CD14-positive monocyte (primary cell): ENCODE measurements around the gene TNFRSF13B. TPM values are rescaled to one million over a fixed set of nuclear protein-coding genes. Genes with fewer than 3 reads are reported as not detected.

Experiments
- DNase-seq, 3 donors: peaks; one replicate each; pipeline ENCODE4 v3.0.0-alpha.2; 2011 to 2022
- H2AFZ ChIP-seq: 2 replicates; pipeline ENCODE4 v1.6.0; 2012; ENCODE audit warnings: mild to moderate bottlenecking, low read depth, low read length, inconsistent platforms; ENCODE audit not compliant: insufficient read depth, poor library complexity, severe bottlenecking
- H3K27ac ChIP-seq, 2 donors: 1 replicate in 1 of 2; 2 replicates in 1 of 2; pipeline ENCODE4 v1.5.1; 2012 to 2013; ENCODE audit warnings: low read length in 2 of 2, control low read depth in 1 of 2, inconsistent platforms in 1 of 2, low read depth in 1 of 2, mild to moderate bottlenecking in 1 of 2
- H3K27me3 ChIP-seq, 2 donors: one replicate each; pipeline versions ENCODE4 v1.6.0 to v1.6.1; 2011 to 2013; ENCODE audit warnings: low read length in 2 of 2; ENCODE audit not compliant: control insufficient read depth in 2 of 2, insufficient read depth in 2 of 2
- H3K36me3 ChIP-seq, 2 donors: replicated peaks in 1 of 2; 1 replicate in 1 of 2; 2 replicates in 1 of 2; pipeline versions ENCODE4 v1.5.1 to v1.6.1; 2012 to 2013; ENCODE audit warnings: low read length in 2 of 2, control low read depth in 1 of 2, inconsistent platforms in 1 of 2, mild to moderate bottlenecking in 1 of 2; ENCODE audit not compliant: insufficient read depth in 2 of 2, control insufficient read depth in 1 of 2
- H3K4me1 ChIP-seq, 2 donors: 1 replicate in 1 of 2; 2 replicates in 1 of 2; pipeline versions ENCODE4 v1.5.1 to v1.6.1; 2012 to 2013; ENCODE audit warnings: low read length in 2 of 2, control low read depth in 1 of 2, inconsistent platforms in 1 of 2, mild to moderate bottlenecking in 1 of 2, moderate library complexity in 1 of 2; ENCODE audit not compliant: insufficient read depth in 2 of 2, control insufficient read depth in 1 of 2
- H3K4me2 ChIP-seq: replicated peaks from 2 replicates; pipeline ENCODE3; 2012; ENCODE audit warnings: low read length, moderate library complexity, mild to moderate bottlenecking; ENCODE audit not compliant: poor library complexity, severe bottlenecking; ENCODE audit errors: extremely low read depth
- H3K4me3 ChIP-seq, 3 experiments: fragments of 200-600 bp in 1 of 3; sonication (generic) in 1 of 3; replicated peaks in 1 of 3; 1 replicate in 2 of 3; 2 replicates in 1 of 3; pipeline ENCODE4 v1.5.1; 2011 to 2013; ENCODE audit warnings: low read length in 3 of 3, mild to moderate bottlenecking in 3 of 3, control low read depth in 2 of 3, low read depth in 2 of 3, inconsistent platforms in 1 of 3, moderate library complexity in 1 of 3
- H3K79me2 ChIP-seq: 2 replicates; pipeline ENCODE4 v1.6.0; 2012; ENCODE audit warnings: mild to moderate bottlenecking, control low read depth, inconsistent platforms, low read length, moderate library complexity; ENCODE audit not compliant: insufficient read depth
- H3K9ac ChIP-seq: 2 replicates; pipeline ENCODE4 v1.6.0; 2017; ENCODE audit warnings: low read length, mild to moderate bottlenecking; ENCODE audit not compliant: insufficient read depth, poor library complexity, severe bottlenecking
- H3K9me3 ChIP-seq, 2 donors: replicated peaks in 1 of 2; 1 replicate in 1 of 2; 2 replicates in 1 of 2; pipeline versions ENCODE4 v1.5.1 to v1.6.1; 2012 to 2013; ENCODE audit warnings: low read length in 2 of 2, control low read depth in 1 of 2; ENCODE audit not compliant: control insufficient read depth in 1 of 2, insufficient read depth in 1 of 2
- H4K20me1 ChIP-seq: 2 replicates; pipeline ENCODE4 v1.6.0; 2012; ENCODE audit warnings: mild to moderate bottlenecking, low read length, control low read depth, moderate library complexity; ENCODE audit not compliant: insufficient read depth
- H3K27ac Mint-ChIP-seq, 7 donors: one replicate each; pipeline ENCODE4 v1.8.0; 2020; ENCODE audit warnings: mild to moderate bottlenecking in 7 of 7, mixed read lengths in 7 of 7, moderate library complexity in 6 of 7, inconsistent platforms in 2 of 7
- H3K27me3 Mint-ChIP-seq, 3 donors: one replicate each; pipeline ENCODE4 v1.8.0; 2021 to 2022; ENCODE audit warnings: low read depth in 3 of 3, mild to moderate bottlenecking in 3 of 3, mixed read lengths in 3 of 3, moderate library complexity in 3 of 3, inconsistent platforms in 1 of 3
- H3K36me3 Mint-ChIP-seq, 2 donors: one replicate each; pipeline ENCODE4 v1.8.0; 2020; ENCODE audit warnings: mixed read lengths in 2 of 2, inconsistent platforms in 1 of 2, mild to moderate bottlenecking in 1 of 2
- H3K4me1 Mint-ChIP-seq: one replicate; pipeline ENCODE4 v1.8.0; 2020; ENCODE audit warnings: mild to moderate bottlenecking, mixed read lengths
- H3K4me3 Mint-ChIP-seq, 2 donors: one replicate each; pipeline ENCODE4 v1.8.0; 2020; ENCODE audit warnings: mild to moderate bottlenecking in 2 of 2, mixed read lengths in 2 of 2, moderate library complexity in 1 of 2
- H3K9me3 Mint-ChIP-seq, 7 donors: one replicate each; pipeline ENCODE4 v1.8.0; 2020 to 2022; ENCODE audit warnings: mixed read lengths in 7 of 7, mild to moderate bottlenecking in 6 of 7, moderate library complexity in 6 of 7, inconsistent platforms in 2 of 7
- WGBS: methylation state at CpG from one replicate; pipeline ENCODE4 v1.1.5; 2013; ENCODE audit warnings: missing lambda C conversion rate; ENCODE audit not compliant: insufficient coverage; 5-methylcytosine and 5-hydroxymethylcytosine counted together
- intact Hi-C, 2 donors: fragments of 100-400 bp; cut with micrococcal nuclease; formaldehyde crosslinking; loops; one replicate each; pipeline versions ENCODE4 v1.15.0 to v1.15.1; 2023
- polyA plus RNA-seq, 3 donors: library from polyadenylated mRNA; depleted of rRNA in 1 of 3; unstranded in 2 of 3; stranded (reverse) in 1 of 3; fragments of 300-500 nt in 2 of 3; fragments of >200 nt in 1 of 3; fragmentation: Illumina TruSeq in 2 of 3; gene quantifications; 1 replicate in 2 of 3; 2 replicates in 1 of 3; pipeline ENCODE4 v1.2.3, GENCODE V29; 2012 to 2021
- TF ChIP-seq, protein P1 (sequence below): fragments of 200-600 bp; IDR thresholded peaks from one replicate; pipeline ENCODE4 v1.8.0; 2022; ENCODE audit warnings: antibody characterized with exemption, mild to moderate bottlenecking

The TNFRSF13B gene
- polyA plus RNA-seq, 3 donors: 0.21 to 0.47 TPM; not detected in 1

DNA sequence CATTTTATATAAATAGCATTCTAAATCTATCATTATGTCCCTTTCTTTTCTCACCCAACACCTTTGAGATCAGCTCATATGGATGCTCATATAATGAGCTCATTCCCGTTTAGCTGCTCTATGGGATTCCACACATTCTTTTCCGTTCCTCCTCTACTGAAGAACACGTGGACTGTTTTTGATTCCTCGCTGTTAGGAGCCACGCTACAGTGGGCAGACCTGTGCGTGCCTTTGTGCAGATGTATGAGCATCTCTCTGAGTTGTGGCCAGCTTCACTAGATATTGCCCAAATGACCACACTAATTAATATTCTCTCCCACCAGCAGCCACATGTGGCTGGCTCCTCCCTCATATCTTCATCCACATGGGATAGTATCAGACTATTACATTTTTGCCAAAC is 6.0 kb upstream of the TNFRSF13B start:
- peaks cover 6% of the 10 kb centered on the region for H3K4me1 Mint-ChIP-seq
- Histone ChIP-seq H3K4me3 (no peak overlapping the region), H3K4me1 (no peaks in the 10 kb centered on the region), H2AFZ (no peak overlapping the region), H4K20me1 (no peaks in the 10 kb centered on the region), H3K9me3 (no peaks in the 10 kb centered on the region), H3K27ac (no peak overlapping the region), H3K27me3 (no peaks in the 10 kb centered on the region), H3K9ac (no peak overlapping the region), H3K4me2 (no peak overlapping the region), H3K79me2 (no peaks in the 10 kb centered on the region), H3K36me3 (no peaks in the 10 kb centered on the region)
- DNase-seq: no peak
- H3K27ac Mint-ChIP-seq: no peak overlapping the region
- intact Hi-C loops: no loop called here
- no peak overlapping the region for H3K4me3 Mint-ChIP-seq
- 100% methylated on average over 1 of the region's 6 CpGs for WGBS
- peaks cover 3 to 5% (median 4%) of the 10 kb centered on the region in 3 donors for H3K27me3 Mint-ChIP-seq
- peaks cover 0 to 3% (median 0%) of the 10 kb centered on the region in 7 donors for H3K9me3 Mint-ChIP-seq
- TF ChIP-seq, protein P1, sequence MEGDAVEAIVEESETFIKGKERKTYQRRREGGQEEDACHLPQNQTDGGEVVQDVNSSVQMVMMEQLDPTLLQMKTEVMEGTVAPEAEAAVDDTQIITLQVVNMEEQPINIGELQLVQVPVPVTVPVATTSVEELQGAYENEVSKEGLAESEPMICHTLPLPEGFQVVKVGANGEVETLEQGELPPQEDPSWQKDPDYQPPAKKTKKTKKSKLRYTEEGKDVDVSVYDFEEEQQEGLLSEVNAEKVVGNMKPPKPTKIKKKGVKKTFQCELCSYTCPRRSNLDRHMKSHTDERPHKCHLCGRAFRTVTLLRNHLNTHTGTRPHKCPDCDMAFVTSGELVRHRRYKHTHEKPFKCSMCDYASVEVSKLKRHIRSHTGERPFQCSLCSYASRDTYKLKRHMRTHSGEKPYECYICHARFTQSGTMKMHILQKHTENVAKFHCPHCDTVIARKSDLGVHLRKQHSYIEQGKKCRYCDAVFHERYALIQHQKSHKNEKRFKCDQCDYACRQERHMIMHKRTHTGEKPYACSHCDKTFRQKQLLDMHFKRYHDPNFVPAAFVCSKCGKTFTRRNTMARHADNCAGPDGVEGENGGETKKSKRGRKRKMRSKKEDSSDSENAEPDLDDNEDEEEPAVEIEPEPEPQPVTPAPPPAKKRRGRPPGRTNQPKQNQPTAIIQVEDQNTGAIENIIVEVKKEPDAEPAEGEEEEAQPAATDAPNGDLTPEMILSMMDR: no peak
- H3K36me3 Mint-ChIP-seq: no peaks in the 10 kb centered on the region

DNA sequence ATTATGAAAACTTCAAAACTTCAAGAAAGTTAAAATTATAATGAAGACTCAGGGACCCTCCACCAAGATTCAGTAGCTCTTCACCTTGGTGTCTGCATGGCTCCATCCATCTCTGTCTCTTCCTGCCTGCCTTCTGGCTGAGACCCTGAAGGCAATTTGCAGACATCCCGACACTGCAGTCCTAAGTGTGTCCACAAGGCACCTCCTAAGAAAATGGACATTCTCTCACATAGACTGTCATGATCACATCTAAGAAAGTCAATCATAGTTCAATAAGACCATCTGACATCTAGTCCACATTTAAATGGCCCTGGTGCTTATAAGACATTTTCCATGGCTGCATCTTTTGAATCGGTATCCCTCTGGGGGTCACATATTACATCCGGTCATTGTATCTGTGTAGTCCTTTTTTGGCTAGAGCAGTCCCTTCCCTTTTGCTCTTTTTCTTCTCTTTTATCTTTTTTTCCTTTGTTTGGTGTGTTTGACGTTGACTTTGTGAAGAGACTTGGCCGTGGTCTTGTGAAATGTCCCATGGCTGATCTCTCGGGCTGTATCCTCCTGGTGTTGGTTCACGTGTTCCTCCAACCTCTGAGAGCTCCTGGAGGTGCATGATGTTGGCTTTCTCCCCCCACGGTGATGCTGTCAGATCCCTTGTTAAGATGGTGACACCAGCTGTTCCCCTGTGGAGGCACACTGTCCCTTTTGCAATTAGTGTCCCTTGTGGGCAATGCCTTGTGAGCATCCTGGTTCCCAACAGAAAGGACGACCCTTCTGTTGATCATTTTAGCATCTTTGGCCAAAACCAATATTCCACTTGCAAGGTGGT is 5.0 kb upstream of the TNFRSF13B start:
- H3K9ac ChIP-seq: no peak overlapping the region
- WGBS: 99% methylated on average over 4 of the region's 9 CpGs
- H3K4me3 Mint-ChIP-seq: no peak overlapping the region
- no peaks in the 10 kb centered on the region for H3K36me3 ChIP-seq
- H3K4me2 ChIP-seq: no peak overlapping the region
- peaks cover 3 to 5% (median 5%) of the 10 kb centered on the region in 3 donors for H3K27me3 Mint-ChIP-seq
- peaks cover 0 to 3% (median 0%) of the 10 kb centered on the region in 7 donors for H3K9me3 Mint-ChIP-seq
- DNase-seq: no peak
- H3K27ac Mint-ChIP-seq: peak overlapping the region in 1 of 7 donors; percentile 9
- H2AFZ ChIP-seq: peak overlapping the region; percentile 33
- intact Hi-C loops: no loop called here
- no peaks in the 10 kb centered on the region for H3K79me2 ChIP-seq
- TF ChIP-seq, protein P1: no peak
- no peaks in the 10 kb centered on the region for H3K9me3 ChIP-seq
- H3K4me3 ChIP-seq: no peak overlapping the region
- no peaks in the 10 kb centered on the region for H3K27me3 ChIP-seq
- peaks cover 6% of the 10 kb centered on the region for H3K4me1 Mint-ChIP-seq
- H3K27ac ChIP-seq: no peak overlapping the region
- no peaks in the 10 kb centered on the region for H3K4me1 ChIP-seq
- H3K36me3 Mint-ChIP-seq: no peaks in the 10 kb centered on the region
- H4K20me1 ChIP-seq: no peaks in the 10 kb centered on the region
